Activated naive CD4-positive, alpha-beta T cell treated with anti-CD3 and anti-CD28 coated beads for 36 hours (primary cell): ENCODE results near the gene ALG14. TPM values are rescaled to one million over a fixed set of nuclear protein-coding genes. Genes with fewer than 3 reads are reported as not detected.

Source experiments
- CTCF ChIA-PET: fragments of 350-600 bp; sonication (Branson Sonifier 250); formaldehyde crosslinking; loops from one replicate; lab custom pipeline; 2021; ENCODE audit warnings: antibody characterized with exemption; lab: Charles Lee
- DNase-seq: peaks from one replicate; pipeline ENCODE4 v3.0.0-alpha.2; 2020
- H3K27ac Mint-ChIP-seq: one replicate; pipeline ENCODE4 v1.8.0; 2021; ENCODE audit warnings: mild to moderate bottlenecking, mixed read lengths
- H3K27me3 Mint-ChIP-seq: one replicate; pipeline ENCODE4 v1.8.0; 2021; ENCODE audit warnings: low read depth, mixed read lengths
- H3K36me3 Mint-ChIP-seq: one replicate; pipeline ENCODE4 v1.8.0; 2021; ENCODE audit warnings: low read depth, mixed read lengths
- H3K4me1 Mint-ChIP-seq: one replicate; pipeline ENCODE4 v1.8.0; 2021; ENCODE audit warnings: low read depth, mixed read lengths
- H3K4me3 Mint-ChIP-seq: one replicate; pipeline ENCODE4 v1.8.0; 2021; ENCODE audit warnings: mild to moderate bottlenecking, moderate library complexity, mixed read lengths
- H3K9me3 Mint-ChIP-seq: one replicate; pipeline ENCODE4 v1.8.0; 2021; ENCODE audit warnings: mixed read lengths
- intact Hi-C: fragments of 100-400 bp; cut with micrococcal nuclease; formaldehyde crosslinking; loops from one replicate; pipeline ENCODE4 v1.15.1; 2023
- total RNA-seq, 2 experiments: library from RNA; stranded (reverse); gene quantifications; one replicate each; pipeline ENCODE4 v1.2.3, GENCODE V29; 2021

ALG14 gene
- total RNA-seq, 2 experiments from 2014 or later: 4.1 to 6.2 TPM

GRCh38 chr1:94940738-94941137, 132.0 kb downstream of the ALG14 start:
- Mint-ChIP-seq H3K4me3 (no peak overlapping the region), H3K9me3 (no peaks in the 10 kb centered on the region), H3K27me3 (peaks cover 2% of the 10 kb centered on the region), H3K4me1 (peaks cover 7% of the 10 kb centered on the region), H3K36me3 (peaks cover 2% of the 10 kb centered on the region), H3K27ac (no peak overlapping the region)
- CTCF ChIA-PET: interaction anchor here (0.7 to 2.3 kb wide), 2 partner anchors 37 to 103 kb away, joined by 5 to 6 read pairs; no protein-coding TSS in a partner anchor
- intact Hi-C loops: no loop called here
- no peak for DNase-seq

DNA sequence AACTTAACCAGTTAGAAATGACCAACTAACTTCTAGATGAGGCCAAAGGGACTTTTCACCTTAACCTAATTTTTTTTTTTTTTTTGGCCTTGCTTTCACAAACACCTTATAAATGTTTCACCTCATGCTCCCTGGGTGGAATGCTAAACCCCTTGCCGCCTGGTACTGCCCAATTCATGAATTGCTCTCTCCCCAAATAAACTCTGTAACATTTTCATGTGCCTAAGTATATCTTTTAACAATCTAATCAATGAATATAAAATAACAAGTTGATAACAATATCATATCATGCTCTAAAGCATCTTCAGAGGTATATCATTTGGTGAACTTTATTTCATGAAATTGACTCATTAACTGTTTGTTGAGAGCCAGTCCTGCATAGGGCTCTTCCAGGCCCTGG, 134.9 kb downstream of the ALG14 start:
- peaks cover 15% of the 10 kb centered on the region for H3K4me1 Mint-ChIP-seq
- intact Hi-C loops: no loop called here
- H3K27ac Mint-ChIP-seq: no peak overlapping the region
- H3K9me3 Mint-ChIP-seq: no peaks in the 10 kb centered on the region
- no peak overlapping the region for H3K4me3 Mint-ChIP-seq
- CTCF ChIA-PET: no interaction called here
- DNase-seq: no peak
- H3K36me3 Mint-ChIP-seq: no peaks in the 10 kb centered on the region
- no peaks in the 10 kb centered on the region for H3K27me3 Mint-ChIP-seq

DNA sequence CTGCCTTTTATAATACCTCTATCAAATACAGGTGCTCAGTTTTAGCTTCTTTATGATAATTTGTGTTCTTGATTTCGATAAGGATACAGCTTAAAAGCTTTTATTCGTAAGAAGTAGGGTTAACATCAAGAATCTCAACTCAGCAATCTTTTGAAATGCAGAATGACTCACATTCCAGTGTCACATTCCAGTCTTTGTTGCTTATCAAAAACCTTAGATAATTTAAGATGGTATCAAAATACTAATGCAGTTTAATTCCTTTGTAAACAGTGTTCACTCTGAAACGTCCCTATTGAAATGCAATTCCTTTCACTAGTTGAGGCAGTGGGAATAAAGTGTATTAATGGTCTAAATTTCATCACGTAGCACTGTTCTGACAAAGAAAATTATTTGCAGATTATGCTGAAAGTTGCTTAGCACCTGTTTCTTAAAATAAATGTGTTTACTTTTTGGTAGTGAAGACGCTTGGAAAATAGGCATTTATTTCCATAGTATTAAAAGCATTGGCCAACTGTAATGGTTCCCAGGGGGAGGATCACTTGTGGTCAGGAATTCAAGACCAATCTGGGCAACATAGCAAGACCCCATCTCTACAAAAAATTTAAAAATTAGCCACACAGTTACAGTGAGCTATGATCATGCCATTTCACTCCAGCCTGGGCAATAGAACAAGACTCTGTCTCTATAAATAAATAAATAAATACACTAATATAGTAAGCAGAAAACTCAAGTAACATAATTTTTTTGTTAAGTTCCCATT, 135.7 kb downstream of the ALG14 start:
- Mint-ChIP-seq H3K27me3 (no peaks in the 10 kb centered on the region), H3K9me3 (no peaks in the 10 kb centered on the region), H3K4me1 (peaks cover 15% of the 10 kb centered on the region), H3K4me3 (no peak overlapping the region), H3K27ac (no peak overlapping the region), H3K36me3 (no peaks in the 10 kb centered on the region)
- no peak for DNase-seq
- CTCF ChIA-PET: interaction anchor here (1.1 kb wide), 1 partner anchor 14 kb away, joined by 3 read pairs; no protein-coding TSS in a partner anchor
- intact Hi-C loops: no loop called here

- H3K36me3 Mint-ChIP-seq: no peaks in the 10 kb centered on the region
- intact Hi-C loops: no loop called here
- peaks cover 15% of the 10 kb centered on the region for H3K4me1 Mint-ChIP-seq
- H3K4me3 Mint-ChIP-seq: no peak overlapping the region
- no peak overlapping the region for H3K27ac Mint-ChIP-seq
- CTCF ChIA-PET: interaction anchor here (0.5 kb wide), 1 partner anchor 129 kb away, joined by 3 read pairs; no protein-coding TSS in a partner anchor
- no peaks in the 10 kb centered on the region for H3K27me3 Mint-ChIP-seq
- H3K9me3 Mint-ChIP-seq: no peaks in the 10 kb centered on the region
- no peak for DNase-seq
Observed at GRCh38 chr1:94935476-94935875, 137.3 kb downstream of the ALG14 start.

DNA sequence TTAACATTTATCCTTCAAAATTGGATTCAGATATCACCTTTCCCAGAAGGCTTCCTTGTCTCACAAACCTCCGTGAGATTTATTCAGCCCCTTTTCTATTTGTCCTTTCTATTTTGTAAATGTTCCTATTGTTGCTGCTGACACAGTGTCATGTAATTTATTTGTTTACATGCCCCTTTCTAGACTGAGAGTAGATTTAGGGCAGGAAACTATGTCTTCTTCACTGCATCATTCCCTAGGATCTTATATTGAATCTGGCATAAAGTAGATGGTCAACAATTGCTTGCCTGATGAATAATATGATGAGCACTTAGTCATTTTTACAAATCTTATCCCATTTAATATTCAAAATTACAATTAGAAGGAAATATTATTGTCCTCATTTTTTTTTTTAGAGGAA, 137.7 kb downstream of the ALG14 start:
- no peak overlapping the region for H3K27ac Mint-ChIP-seq
- CTCF ChIA-PET: no interaction called here

GRCh38 chr1:94934551-94934950, 138.2 kb downstream of the ALG14 start:
- Mint-ChIP-seq H3K36me3 (no peaks in the 10 kb centered on the region), H3K4me1 (peaks cover 15% of the 10 kb centered on the region), H3K4me3 (no peak overlapping the region), H3K9me3 (no peaks in the 10 kb centered on the region), H3K27me3 (no peaks in the 10 kb centered on the region), H3K27ac (no peak overlapping the region)
- intact Hi-C loops: no loop called here
- DNase-seq: no peak
- CTCF ChIA-PET: interaction anchor here (0.5 kb wide), 1 partner anchor 770 kb away, joined by 3 read pairs; no protein-coding TSS in a partner anchor

More for the DNA sequence above, 137.7 kb downstream of the ALG14 start:
- Mint-ChIP-seq H3K36me3 (no peaks in the 10 kb centered on the region), H3K4me3 (no peak overlapping the region), H3K27me3 (no peaks in the 10 kb centered on the region), H3K9me3 (no peaks in the 10 kb centered on the region), H3K4me1 (peaks cover 15% of the 10 kb centered on the region)
- intact Hi-C loops: no loop called here
- no peak for DNase-seq

GRCh38 chr1:94931254-94931841, 141.4 kb downstream of the ALG14 start:
- H3K9me3 Mint-ChIP-seq: no peaks in the 10 kb centered on the region

DNA sequence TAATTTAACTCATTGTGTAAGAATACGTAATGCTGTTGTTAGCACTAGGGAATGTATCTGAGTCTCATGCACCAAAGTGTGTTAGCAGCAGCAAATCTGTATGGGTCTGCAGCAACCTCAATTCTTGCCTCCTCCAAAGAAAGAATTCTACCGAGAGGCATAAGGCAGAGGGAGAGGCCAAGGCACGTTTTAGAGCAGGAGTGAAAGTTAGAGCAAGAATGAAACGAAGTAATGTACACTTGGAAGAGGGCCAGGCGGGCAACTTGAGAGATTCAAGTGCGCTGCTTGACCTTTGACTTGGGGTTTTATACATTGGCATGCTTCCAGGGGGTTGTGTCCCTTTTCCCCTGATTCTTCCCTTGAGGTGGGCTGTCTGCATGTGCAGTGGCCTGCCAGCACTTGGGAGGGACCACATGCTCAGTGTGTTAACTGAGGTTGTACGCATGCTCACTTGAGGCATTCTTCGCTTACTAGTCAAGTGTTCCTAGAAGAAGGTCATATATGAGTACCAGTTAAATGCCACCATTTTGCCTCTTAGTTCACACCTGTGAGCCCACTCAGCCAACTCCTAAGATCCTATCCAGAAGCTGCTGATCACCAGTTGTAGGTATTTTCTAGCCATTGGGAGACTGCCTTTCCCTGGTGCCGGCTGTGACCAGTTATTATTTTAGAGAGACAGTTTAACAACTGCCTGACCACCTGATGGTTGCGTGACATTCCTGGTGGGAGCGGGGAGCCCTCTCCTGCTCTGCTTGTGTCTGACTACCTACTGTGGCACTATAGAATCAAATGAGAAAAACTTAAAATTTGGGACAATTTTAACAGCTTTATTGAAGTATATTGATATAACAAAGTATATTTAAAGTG, 143.2 kb downstream of the ALG14 start:
- no peak for DNase-seq
- no peaks in the 10 kb centered on the region for H3K36me3 Mint-ChIP-seq
- CTCF ChIA-PET: no interaction called here
- no peaks in the 10 kb centered on the region for H3K9me3 Mint-ChIP-seq
- no peak overlapping the region for H3K27ac Mint-ChIP-seq
- intact Hi-C loops: no loop called here
- H3K27me3 Mint-ChIP-seq: peaks cover 15% of the 10 kb centered on the region
- H3K4me3 Mint-ChIP-seq: no peak overlapping the region
- peaks cover 15% of the 10 kb centered on the region for H3K4me1 Mint-ChIP-seq

More at GRCh38 chr1:94931254-94931841, 141.4 kb downstream of the ALG14 start:
- Mint-ChIP-seq H3K4me3 (no peak overlapping the region), H3K27ac (no peak overlapping the region), H3K27me3 (peaks cover 5% of the 10 kb centered on the region), H3K36me3 (no peaks in the 10 kb centered on the region), H3K4me1 (peaks cover 18% of the 10 kb centered on the region)
- intact Hi-C loops: no loop called here
- CTCF ChIA-PET: no interaction called here
- DNase-seq: no peak

- intact Hi-C loops: no loop called here
- Mint-ChIP-seq H3K27me3 (peaks cover 15% of the 10 kb centered on the region), H3K27ac (no peak overlapping the region), H3K4me1 (peaks cover 18% of the 10 kb centered on the region), H3K9me3 (no peaks in the 10 kb centered on the region), H3K36me3 (no peaks in the 10 kb centered on the region), H3K4me3 (no peak overlapping the region)
- CTCF ChIA-PET: no interaction called here
- DNase-seq: no peak
Observed at GRCh38 chr1:94928293-94928939, 144.3 kb downstream of the ALG14 start.

DNA sequence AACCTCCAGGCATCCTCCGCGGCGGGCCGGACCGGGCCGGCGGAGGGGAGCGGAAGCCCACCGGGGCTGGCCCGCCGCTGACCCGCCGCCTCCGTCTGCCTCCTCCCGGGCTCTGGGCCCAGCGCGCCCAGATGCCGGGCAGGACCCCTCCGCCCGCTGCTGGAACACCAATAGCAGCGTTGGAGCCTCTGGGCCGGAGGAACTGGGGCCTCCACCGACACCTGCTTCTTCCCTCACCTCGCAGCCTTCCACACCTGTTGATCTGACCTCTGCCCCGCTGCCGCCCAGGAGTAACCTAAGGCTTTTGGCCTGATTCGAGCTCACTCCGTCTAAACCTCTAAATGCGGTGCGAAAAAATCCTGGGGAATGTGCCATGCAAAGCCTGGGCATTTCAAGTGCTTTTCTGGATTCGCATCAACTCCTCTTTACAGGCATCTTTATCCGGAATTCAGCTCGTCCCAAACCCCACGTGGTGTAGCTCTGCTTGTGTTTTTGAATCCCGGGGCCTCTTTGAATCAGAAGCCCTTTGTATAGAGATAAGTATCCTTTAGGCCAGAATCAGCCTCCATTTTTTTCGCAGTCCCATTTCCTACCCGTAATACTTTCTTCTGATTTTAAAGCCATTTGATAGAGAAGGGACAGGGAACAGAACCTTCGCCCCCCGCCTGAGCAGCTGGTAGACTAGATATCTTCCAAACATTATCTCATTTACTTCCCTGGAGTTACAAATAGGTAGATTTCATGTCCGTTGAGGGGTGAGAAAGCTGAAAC, 145.2 kb downstream of the ALG14 start:
- no peaks in the 10 kb centered on the region for H3K36me3 Mint-ChIP-seq
- DNase-seq: no peak
- no peaks in the 10 kb centered on the region for H3K9me3 Mint-ChIP-seq
- intact Hi-C loops: loop anchor here (1.0 to 2.0 kb wide), 7 partner anchors 35 to 387 kb away; partner anchors contain the start of genes ALG14, F3 and RWDD3
- H3K27ac Mint-ChIP-seq: no peak overlapping the region
- CTCF ChIA-PET: no interaction called here
- peak overlapping the region; percentile 58 for H3K4me3 Mint-ChIP-seq
- H3K27me3 Mint-ChIP-seq: peaks cover 15% of the 10 kb centered on the region
- H3K4me1 Mint-ChIP-seq: peaks cover 21% of the 10 kb centered on the region

DNA sequence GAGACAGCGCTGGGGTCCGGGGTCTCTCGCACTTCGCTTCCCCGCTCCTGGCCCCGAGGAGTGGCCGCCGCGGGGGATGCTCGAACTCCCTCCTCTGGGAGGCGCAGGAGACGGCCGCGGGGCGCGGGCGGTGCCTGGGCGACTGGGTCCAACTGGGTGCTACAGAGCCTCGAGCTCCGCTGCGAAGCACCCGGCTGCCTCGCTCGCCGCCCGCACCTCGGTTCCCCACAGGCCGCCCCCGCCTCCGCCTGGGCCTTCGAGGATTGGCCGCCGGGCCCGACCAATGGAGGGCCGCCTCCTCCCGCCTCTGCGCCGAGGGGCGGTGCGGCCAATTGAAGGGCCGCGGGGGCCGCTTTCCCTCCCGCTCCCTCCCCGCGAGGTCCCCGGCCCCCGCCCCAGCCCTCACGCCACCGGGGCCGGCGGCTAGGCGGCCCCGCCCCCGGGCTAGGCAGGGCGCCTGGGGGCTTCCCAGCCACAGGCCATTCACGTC, 145.8 kb downstream of the ALG14 start, which contains the start of gene CNN3:
Gene CNN3 (minus strand): TSS at position 196 of the 490 bp plus-strand sequence. CDS start 216 bp downstream, outside the sequence.
- CTCF ChIA-PET: no interaction called here
- peaks cover 15% of the 10 kb centered on the region for H3K27me3 Mint-ChIP-seq
- H3K27ac Mint-ChIP-seq: no peak within 1 kb of the TSS
- intact Hi-C loops: loop anchor here (1.0 to 2.0 kb wide), 7 partner anchors 36 to 386 kb away; partner anchors contain the start of genes ALG14, F3 and RWDD3
- peak within 1 kb of the TSS; percentile 85 for H3K4me3 Mint-ChIP-seq
- no peaks in the 10 kb centered on the region for H3K36me3 Mint-ChIP-seq
- peaks cover 21% of the 10 kb centered on the region for H3K4me1 Mint-ChIP-seq
- peak; percentile 77 for DNase-seq
- no peaks in the 10 kb centered on the region for H3K9me3 Mint-ChIP-seq
